K562 (cell line): ENCODE data around the gene BCAR1. TPM values are rescaled to one million over a fixed set of nuclear protein-coding genes. Genes with fewer than 3 reads are reported as not detected.

Experiments
- ATAC-seq: fragments of 200-7000 bp; cut with Tn5 transposase; 3 replicates; pipeline ENCODE4 v1.9.1; 2020; ENCODE audit warnings: moderate library complexity
- BruUV-seq: library from RNA; stranded (reverse); fragments of 400-500 nt; replicated peaks from 2 replicates; lab custom pipeline; 2021; lab: Mats Ljungman, UMichigan
- CTCF ChIA-PET: fragments of 300-600 bp; formaldehyde crosslinking; extraction: SDS; loops from one replicate; lab custom pipeline; 2021; ENCODE audit warnings: low intra/inter-chr PET ratio; lab: Yijun Ruan, JAX
- POLR2A ChIA-PET: fragments of 300-600, 350-650 bp; sonication (Branson Sonifier 250); formaldehyde crosslinking; extraction: SDS; loops from one replicate; lab custom pipeline; 2021; ENCODE audit warnings: antibody characterized with exemption, inconsistent platforms; lab: Yijun Ruan, JAX
- DNase-seq, 4 experiments: peaks; one replicate each; pipeline versions ENCODE4 v3.0.0 to v3.0.0-alpha.2; 2011 to 2018; ENCODE audit warnings: low spot score in 3 of 4, mixed read lengths in 3 of 4; ENCODE audit errors: extremely low read depth in 1 of 4
- FAIRE-seq: peaks from 2 replicates; lab custom pipeline; 2011; peaks lifted over from hg19 to GRCh38; lab: Jason Lieb, UNC
- H2AFZ ChIP-seq: 2 replicates; pipeline ENCODE4 v1.6.0; 2011; ENCODE audit warnings: low read depth, low read length, control low read depth, inconsistent platforms
- H3K27ac ChIP-seq: fragments of 200-600 bp; 3 replicates; pipeline ENCODE4 v1.8.0; 2011; ENCODE audit warnings: low read depth, mild to moderate bottlenecking, control low read depth, inconsistent platforms, low read length, moderate library complexity, mixed read lengths; ENCODE audit errors: extremely low read depth
- H3K27me3 ChIP-seq, 2 experiments: fragments of 300-600 bp in 1 of 2; 2 replicates in 1 of 2; 3 replicates in 1 of 2; pipeline versions ENCODE4 v1.6.0 to v1.8.0; 2011; ENCODE audit warnings: inconsistent platforms in 2 of 2, low read length in 2 of 2, mild to moderate bottlenecking in 1 of 2, mixed read lengths in 1 of 2, moderate library complexity in 1 of 2; ENCODE audit not compliant: control insufficient read depth in 2 of 2, insufficient read depth in 2 of 2
- H3K36me3 ChIP-seq: fragments of 300-600 bp; 3 replicates; pipeline ENCODE4 v1.8.0; 2011; ENCODE audit warnings: mild to moderate bottlenecking, low read length, inconsistent platforms; ENCODE audit not compliant: control insufficient read depth, insufficient read depth
- H3K4me1 ChIP-seq, 2 experiments: fragments of 200-600 bp in 1 of 2; replicated peaks in 1 of 2; 2 replicates in 1 of 2; 3 replicates in 1 of 2; pipeline versions ENCODE4 v1.5.1 to v1.8.0; 2011; ENCODE audit warnings: inconsistent platforms in 2 of 2, low read length in 2 of 2, mild to moderate bottlenecking in 1 of 2, mixed read lengths in 1 of 2, moderate library complexity in 1 of 2; ENCODE audit not compliant: control insufficient read depth in 2 of 2, insufficient read depth in 2 of 2
- H3K4me2 ChIP-seq: 2 replicates; pipeline ENCODE4 v1.6.1; 2011; ENCODE audit warnings: low read length, control low read depth, inconsistent platforms, mixed read lengths; ENCODE audit not compliant: insufficient read depth
- H3K4me3 ChIP-seq: fragments of 200-600 bp; sonication (generic), shearing (Covaris generic); 2 replicates; pipeline ENCODE4 v1.5.1; 2016; ENCODE audit warnings: control low read depth, inconsistent platforms
- H3K79me2 ChIP-seq: fragments of 200-600 bp; 3 replicates; pipeline ENCODE4 v1.8.0; 2011; ENCODE audit warnings: low read length, inconsistent platforms; ENCODE audit not compliant: control insufficient read depth, insufficient read depth
- H3K9ac ChIP-seq, 2 experiments: 2 replicates each; pipeline versions ENCODE4 v1.6.0 to v1.6.1; 2011; ENCODE audit warnings: low read depth in 2 of 2, low read length in 2 of 2, control low read depth in 1 of 2, inconsistent platforms in 1 of 2, mild to moderate bottlenecking in 1 of 2, mixed read lengths in 1 of 2; ENCODE audit not compliant: insufficient read depth in 1 of 2
- H3K9me1 ChIP-seq: one replicate; pipeline ENCODE4 v1.6.0; 2011; ENCODE audit warnings: inconsistent platforms, mild to moderate bottlenecking, low read length, moderate library complexity; ENCODE audit not compliant: control insufficient read depth, insufficient read depth
- H3K9me3 ChIP-seq: replicated peaks from 2 replicates; pipeline ENCODE4 v1.5.1; 2011; ENCODE audit warnings: low read depth, low read length, inconsistent platforms; ENCODE audit not compliant: control insufficient read depth, insufficient read depth
- H4K20me1 ChIP-seq: replicated peaks from 2 replicates; pipeline ENCODE4 v1.6.1; 2011; ENCODE audit warnings: low read length, inconsistent platforms, mixed read lengths; ENCODE audit not compliant: control insufficient read depth, insufficient read depth
- GATAD2B ChIP-seq: fragments of 450-650 bp; IDR thresholded peaks from 2 replicates; pipeline ENCODE4 v1.6.1; 2017; ENCODE audit warnings: mild to moderate bottlenecking, borderline replicate concordance
- HINFP ChIP-seq: fragments of 450-650 bp; conservative IDR thresholded peaks from 2 replicates; pipeline ENCODE4 v1.6.1; 2016; ENCODE audit warnings: missing genetic modification characterization, low read depth, mild to moderate bottlenecking, control low read depth, missing compliant biosample characterization
- ZFP36 ChIP-seq: fragments of 150-350 bp; IDR thresholded peaks from 2 replicates; pipeline ENCODE4 v1.6.1; 2018; ENCODE audit warnings: low read length, low read depth; ENCODE audit not compliant: partially characterized antibody
- ZNF395 ChIP-seq: fragments of 200-800 bp; sonication (Bioruptor generic); IDR thresholded peaks from 2 replicates; pipeline ENCODE4 v1.6.1; 2017; ENCODE audit warnings: missing genetic modification characterization, missing compliant biosample characterization
- ZNF778 ChIP-seq: fragments of 450-650 bp; formaldehyde crosslinking; IDR thresholded peaks from 2 replicates; pipeline ENCODE4 v1.4.0; 2020; ENCODE audit warnings: mild to moderate bottlenecking, moderate library complexity
- ZNF830 ChIP-seq: fragments of 250-450 bp; sonication (Bioruptor Pico); IDR thresholded peaks from 2 replicates; pipeline ENCODE4 v1.5.0; 2021; ENCODE audit warnings: mild to moderate bottlenecking
- WGBS: fragments of 100-300 bp; shearing (Covaris generic); methylation state at CpG from one replicate; pipeline ENCODE4 v1.1.6; 2016; ENCODE audit warnings: low coverage, mixed read lengths; ENCODE audit not compliant: insufficient coverage; ENCODE audit errors: missing lambda C conversion rate; 5-methylcytosine and 5-hydroxymethylcytosine counted together
- in situ Hi-C: fragments of 300-500 bp; cut with MboI; formaldehyde crosslinking; loops from 4 replicates; pipeline ENCODE4 v1.15.0; 2018; ENCODE audit warnings: inconsistent platforms, mixed read lengths
- intact Hi-C: fragments of 100-400 bp; cut with micrococcal nuclease; formaldehyde crosslinking; loops from 2 replicates; pipeline ENCODE4 v1.14.2; 2022
- polyA plus RNA-seq, 8 experiments: library from polyadenylated mRNA; depleted of rRNA in 4 of 8; stranded (reverse) in 5 of 8; unstranded in 3 of 8; fragments of >200 nt; fragmentation: Nextera tagmentation in 2 of 8; fragmentation: Illumina TruSeq in 1 of 8; extraction: Ambion mirVana in 2 of 8; extraction: Trizol in 1 of 8; gene quantifications; 2 replicates each; pipeline versions ENCODE4 v1.2.1 to v1.2.3, GENCODE V29; 2011 to 2014; ENCODE audit warnings: inconsistent platforms in 1 of 8, missing spikeins in 1 of 8
- total RNA-seq, 7 experiments: library from RNA; depleted of rRNA in 6 of 7; stranded (reverse); fragments of >200 nt in 6 of 7; fragmentation: Illumina TruSeq in 2 of 7; extraction: Trizol in 2 of 7; gene quantifications; 2 replicates each; pipeline versions ENCODE4 v1.2.1 to v1.2.3, GENCODE V29; 2011 to 2021; ENCODE audit warnings: low replicate concordance in 1 of 7

Gene BCAR1
- total and polyA plus RNA-seq, 9 of the 15 experiments (the other 6 are each of a cell fraction or from before 2014, with no cell fraction given) = 0.10 to 26.3 (median 3.6) TPM

GRCh38 chr16:75196836-75197235, 54.6 kb downstream of the BCAR1 start:
- no peak for FAIRE-seq
- no peak for DNase-seq

More at GRCh38 chr16:75196836-75197235, 54.6 kb downstream of the BCAR1 start:
- Histone ChIP-seq H3K79me2 (no peaks in the 10 kb centered on the region), H3K27ac (no peak overlapping the region), H3K4me1 (peaks cover 0 to 8% of the 10 kb centered on the region in 2 experiments; a peak in 3 of 5 replicates), H3K27me3 (peaks cover 41 to 49% of the 10 kb centered on the region in 2 experiments), H3K4me2 (no peak overlapping the region), H3K4me3 (no peak overlapping the region), H3K9ac (no peak overlapping the region; a peak in 1 of 4 replicates), H3K9me1 (no peaks in the 10 kb centered on the region), H3K36me3 (no peaks in the 10 kb centered on the region), H3K9me3 (no peaks in the 10 kb centered on the region), H4K20me1 (no peaks in the 10 kb centered on the region)
- BruUV-seq = no TSS peak
- ChIA-PET POLR2A (interaction anchor here (0.6 kb wide), 1 partner anchor 10 kb away, joined by 3 read pairs; the partner anchor contains the start of gene CTRB2), CTCF (no interaction called here)
- in situ Hi-C loops = no loop called here
- whole genome bisulfite sequencing = 9% methylated on average over 9 of the region's 9 CpGs
- intact Hi-C loops = loop anchor here (2.0 to 5.0 kb wide), 2 partner anchors 35 to 198 kb away; partner anchors contain the start of gene ZNRF1
- TF ChIP-seq HINFP (tag) (no peak), ZNF830 (CRISPR knock-in tag) (no peak), ZNF778 (CRISPR knock-in tag) (no peak), ZNF395 (CRISPR knock-in tag) (no peak), ZFP36 (no peak), GATAD2B (no peak)
- TF ChIP-seq, all 486 proteins: peak for 0
- ATAC-seq = no peak
- no peak overlapping the region for H2AFZ ChIP-seq
